CD14-positive monocyte (primary cell): Measurements from ENCODE around the gene KCNH3. TPM values are rescaled to one million over a fixed set of nuclear protein-coding genes. Genes with fewer than 3 reads are reported as not detected.

Experiments
- DNase-seq, 3 donors: peaks; one replicate each; pipeline ENCODE4 v3.0.0-alpha.2; 2011 to 2022
- H2AFZ ChIP-seq: 2 replicates; pipeline ENCODE4 v1.6.0; 2012; ENCODE audit warnings: mild to moderate bottlenecking, low read depth, low read length, inconsistent platforms; ENCODE audit not compliant: insufficient read depth, poor library complexity, severe bottlenecking
- H3K27ac ChIP-seq, 2 donors: 1 replicate in 1 of 2; 2 replicates in 1 of 2; pipeline ENCODE4 v1.5.1; 2012 to 2013; ENCODE audit warnings: low read length in 2 of 2, control low read depth in 1 of 2, inconsistent platforms in 1 of 2, low read depth in 1 of 2, mild to moderate bottlenecking in 1 of 2
- H3K27me3 ChIP-seq, 2 donors: one replicate each; pipeline versions ENCODE4 v1.6.0 to v1.6.1; 2011 to 2013; ENCODE audit warnings: low read length in 2 of 2; ENCODE audit not compliant: control insufficient read depth in 2 of 2, insufficient read depth in 2 of 2
- H3K36me3 ChIP-seq, 2 donors: replicated peaks in 1 of 2; 1 replicate in 1 of 2; 2 replicates in 1 of 2; pipeline versions ENCODE4 v1.5.1 to v1.6.1; 2012 to 2013; ENCODE audit warnings: low read length in 2 of 2, control low read depth in 1 of 2, inconsistent platforms in 1 of 2, mild to moderate bottlenecking in 1 of 2; ENCODE audit not compliant: insufficient read depth in 2 of 2, control insufficient read depth in 1 of 2
- H3K4me1 ChIP-seq, 2 donors: 1 replicate in 1 of 2; 2 replicates in 1 of 2; pipeline versions ENCODE4 v1.5.1 to v1.6.1; 2012 to 2013; ENCODE audit warnings: low read length in 2 of 2, control low read depth in 1 of 2, inconsistent platforms in 1 of 2, mild to moderate bottlenecking in 1 of 2, moderate library complexity in 1 of 2; ENCODE audit not compliant: insufficient read depth in 2 of 2, control insufficient read depth in 1 of 2
- H3K4me2 ChIP-seq: replicated peaks from 2 replicates; pipeline ENCODE3; 2012; ENCODE audit warnings: low read length, moderate library complexity, mild to moderate bottlenecking; ENCODE audit not compliant: poor library complexity, severe bottlenecking; ENCODE audit errors: extremely low read depth
- H3K4me3 ChIP-seq, 3 experiments: fragments of 200-600 bp in 1 of 3; sonication (generic) in 1 of 3; replicated peaks in 1 of 3; 1 replicate in 2 of 3; 2 replicates in 1 of 3; pipeline ENCODE4 v1.5.1; 2011 to 2013; ENCODE audit warnings: low read length in 3 of 3, mild to moderate bottlenecking in 3 of 3, control low read depth in 2 of 3, low read depth in 2 of 3, inconsistent platforms in 1 of 3, moderate library complexity in 1 of 3
- H3K79me2 ChIP-seq: 2 replicates; pipeline ENCODE4 v1.6.0; 2012; ENCODE audit warnings: mild to moderate bottlenecking, control low read depth, inconsistent platforms, low read length, moderate library complexity; ENCODE audit not compliant: insufficient read depth
- H3K9ac ChIP-seq: 2 replicates; pipeline ENCODE4 v1.6.0; 2017; ENCODE audit warnings: low read length, mild to moderate bottlenecking; ENCODE audit not compliant: insufficient read depth, poor library complexity, severe bottlenecking
- H3K9me3 ChIP-seq, 2 donors: replicated peaks in 1 of 2; 1 replicate in 1 of 2; 2 replicates in 1 of 2; pipeline versions ENCODE4 v1.5.1 to v1.6.1; 2012 to 2013; ENCODE audit warnings: low read length in 2 of 2, control low read depth in 1 of 2; ENCODE audit not compliant: control insufficient read depth in 1 of 2, insufficient read depth in 1 of 2
- H4K20me1 ChIP-seq: 2 replicates; pipeline ENCODE4 v1.6.0; 2012; ENCODE audit warnings: mild to moderate bottlenecking, low read length, control low read depth, moderate library complexity; ENCODE audit not compliant: insufficient read depth
- H3K27ac Mint-ChIP-seq, 7 donors: one replicate each; pipeline ENCODE4 v1.8.0; 2020; ENCODE audit warnings: mild to moderate bottlenecking in 7 of 7, mixed read lengths in 7 of 7, moderate library complexity in 6 of 7, inconsistent platforms in 2 of 7
- H3K27me3 Mint-ChIP-seq, 3 donors: one replicate each; pipeline ENCODE4 v1.8.0; 2021 to 2022; ENCODE audit warnings: low read depth in 3 of 3, mild to moderate bottlenecking in 3 of 3, mixed read lengths in 3 of 3, moderate library complexity in 3 of 3, inconsistent platforms in 1 of 3
- H3K36me3 Mint-ChIP-seq, 2 donors: one replicate each; pipeline ENCODE4 v1.8.0; 2020; ENCODE audit warnings: mixed read lengths in 2 of 2, inconsistent platforms in 1 of 2, mild to moderate bottlenecking in 1 of 2
- H3K4me1 Mint-ChIP-seq: one replicate; pipeline ENCODE4 v1.8.0; 2020; ENCODE audit warnings: mild to moderate bottlenecking, mixed read lengths
- H3K4me3 Mint-ChIP-seq, 2 donors: one replicate each; pipeline ENCODE4 v1.8.0; 2020; ENCODE audit warnings: mild to moderate bottlenecking in 2 of 2, mixed read lengths in 2 of 2, moderate library complexity in 1 of 2
- H3K9me3 Mint-ChIP-seq, 7 donors: one replicate each; pipeline ENCODE4 v1.8.0; 2020 to 2022; ENCODE audit warnings: mixed read lengths in 7 of 7, mild to moderate bottlenecking in 6 of 7, moderate library complexity in 6 of 7, inconsistent platforms in 2 of 7
- WGBS: methylation state at CpG from one replicate; pipeline ENCODE4 v1.1.5; 2013; ENCODE audit warnings: missing lambda C conversion rate; ENCODE audit not compliant: insufficient coverage; 5-methylcytosine and 5-hydroxymethylcytosine counted together
- intact Hi-C, 2 donors: fragments of 100-400 bp; cut with micrococcal nuclease; formaldehyde crosslinking; loops; one replicate each; pipeline versions ENCODE4 v1.15.0 to v1.15.1; 2023
- polyA plus RNA-seq, 3 donors: library from polyadenylated mRNA; depleted of rRNA in 1 of 3; unstranded in 2 of 3; stranded (reverse) in 1 of 3; fragments of 300-500 nt in 2 of 3; fragments of >200 nt in 1 of 3; fragmentation: Illumina TruSeq in 2 of 3; gene quantifications; 1 replicate in 2 of 3; 2 replicates in 1 of 3; pipeline ENCODE4 v1.2.3, GENCODE V29; 2012 to 2021
- TF ChIP-seq, protein P1 (sequence below): fragments of 200-600 bp; IDR thresholded peaks from one replicate; pipeline ENCODE4 v1.8.0; 2022; ENCODE audit warnings: antibody characterized with exemption, mild to moderate bottlenecking

The KCNH3 gene
- polyA plus RNA-seq, 3 donors = 1.3 to 18.2 (median 3.3) TPM

DNA sequence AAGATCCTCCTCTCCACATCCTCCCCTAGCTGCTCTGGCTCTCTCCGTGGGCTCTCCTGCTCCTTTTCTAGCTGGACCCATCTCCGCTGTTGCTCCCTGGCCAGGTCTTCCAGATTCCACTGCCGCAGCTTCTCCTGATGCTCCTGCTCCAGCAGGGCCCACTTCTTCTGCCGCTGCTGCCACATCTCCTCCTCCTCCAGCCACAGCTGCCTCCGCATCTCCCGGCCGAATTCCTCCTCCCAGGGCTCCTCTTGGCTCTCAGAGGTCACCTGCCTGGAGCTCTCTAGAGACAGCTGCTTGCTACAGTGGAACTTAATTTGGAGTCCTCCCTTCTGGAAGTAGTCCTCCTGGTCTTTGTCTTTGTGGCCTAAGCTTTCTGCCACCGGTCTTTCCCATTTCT is 61.1 kb downstream of the KCNH3 start:
- Mint-ChIP-seq H3K4me1 (peaks cover 3% of the 10 kb centered on the region), H3K9me3 (no peaks in the 10 kb centered on the region), H3K4me3 (no peak overlapping the region), H3K27ac (no peak overlapping the region), H3K36me3 (no peaks in the 10 kb centered on the region), H3K27me3 (peaks cover 2 to 6% (median 3%) of the 10 kb centered on the region in 3 donors)
- Histone ChIP-seq H3K4me2 (no peak overlapping the region), H3K36me3 (no peaks in the 10 kb centered on the region), H3K4me3 (no peak overlapping the region), H4K20me1 (no peaks in the 10 kb centered on the region), H2AFZ (no peak overlapping the region), H3K4me1 (no peaks in the 10 kb centered on the region), H3K27me3 (no peaks in the 10 kb centered on the region), H3K9ac (no peak overlapping the region), H3K9me3 (no peaks in the 10 kb centered on the region), H3K79me2 (no peaks in the 10 kb centered on the region), H3K27ac (no peak overlapping the region)
- DNase-seq = no peak
- intact Hi-C loops = no loop called here
- TF ChIP-seq, protein P1, sequence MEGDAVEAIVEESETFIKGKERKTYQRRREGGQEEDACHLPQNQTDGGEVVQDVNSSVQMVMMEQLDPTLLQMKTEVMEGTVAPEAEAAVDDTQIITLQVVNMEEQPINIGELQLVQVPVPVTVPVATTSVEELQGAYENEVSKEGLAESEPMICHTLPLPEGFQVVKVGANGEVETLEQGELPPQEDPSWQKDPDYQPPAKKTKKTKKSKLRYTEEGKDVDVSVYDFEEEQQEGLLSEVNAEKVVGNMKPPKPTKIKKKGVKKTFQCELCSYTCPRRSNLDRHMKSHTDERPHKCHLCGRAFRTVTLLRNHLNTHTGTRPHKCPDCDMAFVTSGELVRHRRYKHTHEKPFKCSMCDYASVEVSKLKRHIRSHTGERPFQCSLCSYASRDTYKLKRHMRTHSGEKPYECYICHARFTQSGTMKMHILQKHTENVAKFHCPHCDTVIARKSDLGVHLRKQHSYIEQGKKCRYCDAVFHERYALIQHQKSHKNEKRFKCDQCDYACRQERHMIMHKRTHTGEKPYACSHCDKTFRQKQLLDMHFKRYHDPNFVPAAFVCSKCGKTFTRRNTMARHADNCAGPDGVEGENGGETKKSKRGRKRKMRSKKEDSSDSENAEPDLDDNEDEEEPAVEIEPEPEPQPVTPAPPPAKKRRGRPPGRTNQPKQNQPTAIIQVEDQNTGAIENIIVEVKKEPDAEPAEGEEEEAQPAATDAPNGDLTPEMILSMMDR = no peak
- 97% methylated on average over 8 of the region's 8 CpGs for WGBS

DNA sequence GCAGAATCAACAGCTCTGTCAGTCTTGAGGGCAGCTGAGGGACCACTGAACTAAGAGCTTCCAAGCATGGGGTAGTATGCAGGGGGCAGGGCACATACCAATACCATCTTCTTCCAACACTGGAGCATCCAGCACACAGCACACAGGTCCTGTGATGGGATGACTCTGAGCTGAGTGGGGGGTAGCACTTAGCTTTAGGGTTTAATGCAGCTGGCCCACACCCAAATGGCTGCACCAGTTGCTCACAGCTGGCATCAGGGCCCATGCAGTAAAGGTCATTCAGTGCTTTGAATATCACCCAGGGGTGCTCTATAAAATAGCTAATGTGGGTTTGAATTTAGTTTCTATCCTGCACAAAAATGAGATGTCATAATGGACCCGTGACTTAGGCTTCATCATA is 64.9 kb downstream of the KCNH3 start:
- H3K4me2 ChIP-seq = no peak overlapping the region
- no peaks in the 10 kb centered on the region for H4K20me1 ChIP-seq
- H3K4me3 ChIP-seq = no peak overlapping the region
- no peaks in the 10 kb centered on the region for H3K79me2 ChIP-seq
- TF ChIP-seq, protein P1 = no peak
- H3K4me1 ChIP-seq = no peaks in the 10 kb centered on the region
- H3K27ac ChIP-seq = no peak overlapping the region
- Mint-ChIP-seq H3K9me3 (peaks cover 0 to 2% (median 0%) of the 10 kb centered on the region in 7 donors), H3K4me1 (peaks cover 7% of the 10 kb centered on the region), H3K27me3 (peaks cover 3 to 14% (median 9%) of the 10 kb centered on the region in 3 donors), H3K4me3 (no peak overlapping the region), H3K36me3 (no peaks in the 10 kb centered on the region), H3K27ac (no peak overlapping the region)
- no CpG with 5 or more reads among the region's 1 CpG for WGBS
- H3K36me3 ChIP-seq = no peaks in the 10 kb centered on the region
- no peak overlapping the region for H3K9ac ChIP-seq
- no peak overlapping the region for H2AFZ ChIP-seq
- H3K9me3 ChIP-seq = no peaks in the 10 kb centered on the region
- intact Hi-C loops = no loop called here
- H3K27me3 ChIP-seq = no peaks in the 10 kb centered on the region
- DNase-seq = no peak
